Nephron (organoid): Measurements from ENCODE around the gene DOK3.

ENCODE experiments used
- H3K27ac Mint-ChIP-seq, 3 experiments: 2 replicates each; pipeline ENCODE4 v1.8.0; 2020; ENCODE audit warnings: mixed read lengths in 3 of 3, mild to moderate bottlenecking in 2 of 3, moderate library complexity in 1 of 3
- H3K27me3 Mint-ChIP-seq: 2 replicates; pipeline ENCODE4 v1.8.0; 2021; ENCODE audit warnings: low read depth, mild to moderate bottlenecking, moderate library complexity, mixed read lengths
- H3K36me3 Mint-ChIP-seq: 2 replicates; pipeline ENCODE4 v1.8.0; 2020; ENCODE audit warnings: low read depth, mixed read lengths
- H3K4me1 Mint-ChIP-seq: 2 replicates; pipeline ENCODE4 v1.8.0; 2020; ENCODE audit warnings: mixed read lengths
- H3K4me3 Mint-ChIP-seq, 3 experiments: 2 replicates each; pipeline ENCODE4 v1.8.0; 2020; ENCODE audit warnings: mild to moderate bottlenecking in 3 of 3, mixed read lengths in 3 of 3, moderate library complexity in 2 of 3
- H3K9me3 Mint-ChIP-seq: 2 replicates; pipeline ENCODE4 v1.8.0; 2020; ENCODE audit warnings: mixed read lengths
- TF ChIP-seq, protein P1 (sequence below), 3 experiments: fragments of 200-600 bp; sonication (generic); IDR thresholded peaks; one replicate each; pipeline ENCODE4 v1.5.0; 2021; ENCODE audit warnings: antibody characterized with exemption in 3 of 3; ENCODE audit not compliant: unreplicated experiment in 3 of 3

Gene DOK3

GRCh38 chr5:177473443-177474001 is 36.1 kb downstream of the DOK3 start, which contains the start of gene DBN1:
Gene DBN1, minus strand, starts transcription at chr5:177473634. Its CDS starts 113 bp downstream, at chr5:177473521.
- H3K36me3 Mint-ChIP-seq, result peaks cover 22% of the 10 kb centered on the region
- peak within 1 kb of the TSS; percentile 85 to 93 (median 92) for H3K27ac Mint-ChIP-seq
- no peaks in the 10 kb centered on the region for H3K9me3 Mint-ChIP-seq
- H3K27me3 Mint-ChIP-seq, result peaks cover 3% of the 10 kb centered on the region
- TF ChIP-seq, protein P1, sequence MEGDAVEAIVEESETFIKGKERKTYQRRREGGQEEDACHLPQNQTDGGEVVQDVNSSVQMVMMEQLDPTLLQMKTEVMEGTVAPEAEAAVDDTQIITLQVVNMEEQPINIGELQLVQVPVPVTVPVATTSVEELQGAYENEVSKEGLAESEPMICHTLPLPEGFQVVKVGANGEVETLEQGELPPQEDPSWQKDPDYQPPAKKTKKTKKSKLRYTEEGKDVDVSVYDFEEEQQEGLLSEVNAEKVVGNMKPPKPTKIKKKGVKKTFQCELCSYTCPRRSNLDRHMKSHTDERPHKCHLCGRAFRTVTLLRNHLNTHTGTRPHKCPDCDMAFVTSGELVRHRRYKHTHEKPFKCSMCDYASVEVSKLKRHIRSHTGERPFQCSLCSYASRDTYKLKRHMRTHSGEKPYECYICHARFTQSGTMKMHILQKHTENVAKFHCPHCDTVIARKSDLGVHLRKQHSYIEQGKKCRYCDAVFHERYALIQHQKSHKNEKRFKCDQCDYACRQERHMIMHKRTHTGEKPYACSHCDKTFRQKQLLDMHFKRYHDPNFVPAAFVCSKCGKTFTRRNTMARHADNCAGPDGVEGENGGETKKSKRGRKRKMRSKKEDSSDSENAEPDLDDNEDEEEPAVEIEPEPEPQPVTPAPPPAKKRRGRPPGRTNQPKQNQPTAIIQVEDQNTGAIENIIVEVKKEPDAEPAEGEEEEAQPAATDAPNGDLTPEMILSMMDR (IDR thresholded peaks at IDR 0.05; ENCODE audit: unreplicated experiment in 3 of 3), result no peak
- H3K4me1 Mint-ChIP-seq, result peaks cover 55% of the 10 kb centered on the region
- H3K4me3 Mint-ChIP-seq, result peak within 1 kb of the TSS; percentile 90 to 93 (median 92)

GRCh38 chr5:177472460-177473442 is 36.9 kb downstream of the DOK3 start:
- H3K27ac Mint-ChIP-seq, result peak overlapping the region; percentile 40 to 87 (median 83)
- H3K4me3 Mint-ChIP-seq, result peak overlapping the region; percentile 85 to 89 (median 89)
- peaks cover 29% of the 10 kb centered on the region for H3K36me3 Mint-ChIP-seq
- peaks cover 50% of the 10 kb centered on the region for H3K4me1 Mint-ChIP-seq
- H3K9me3 Mint-ChIP-seq, result no peaks in the 10 kb centered on the region
- TF ChIP-seq, protein P1 (IDR thresholded peaks at IDR 0.05; ENCODE audit: unreplicated experiment in 3 of 3), result no peak
- H3K27me3 Mint-ChIP-seq, result peaks cover under 1% of the 10 kb centered on the region

GRCh38 chr5:177471610-177472356 is 37.8 kb downstream of the DOK3 start:
- Mint-ChIP-seq H3K27ac (peak overlapping the region; percentile 83 to 95 (median 87)), H3K9me3 (no peaks in the 10 kb centered on the region), H3K36me3 (peaks cover 38% of the 10 kb centered on the region), H3K4me1 (peaks cover 47% of the 10 kb centered on the region), H3K27me3 (no peaks in the 10 kb centered on the region), H3K4me3 (peak overlapping the region; percentile 85 to 89 (median 89))
- TF ChIP-seq, protein P1 (IDR thresholded peaks at IDR 0.05; ENCODE audit: unreplicated experiment in 3 of 3), result no peak

GRCh38 chr5:177470759-177471536 is 38.7 kb downstream of the DOK3 start:
- Mint-ChIP-seq H3K4me1 (peaks cover 41% of the 10 kb centered on the region), H3K36me3 (peaks cover 46% of the 10 kb centered on the region), H3K4me3 (peak overlapping the region; percentile 85 to 89 (median 89)), H3K9me3 (peaks cover under 1% of the 10 kb centered on the region), H3K27me3 (no peaks in the 10 kb centered on the region), H3K27ac (peak overlapping the region; percentile 79 to 95 (median 87))
- TF ChIP-seq, protein P1 (IDR thresholded peaks at IDR 0.05; ENCODE audit: unreplicated experiment in 3 of 3), result no peak
